CD4-positive, alpha-beta T cell (primary cell): Measurements from ENCODE around the gene LIN7B. TPM values are rescaled to one million over a fixed set of nuclear protein-coding genes. Genes with fewer than 3 reads are reported as not detected.
A peak's percentile ranks its signal among the peaks of the same experiment; 100 is the strongest.

Experiments
- ATAC-seq: fragments of 200-7000 bp; cut with Tn5 transposase; one replicate; pipeline ENCODE4 v1.10.0; 2022; ENCODE audit warnings: mild to moderate bottlenecking; ENCODE audit not compliant: poor library complexity
- CTCF ChIA-PET: fragments of 350-600 bp; sonication (Branson Sonifier 250); formaldehyde crosslinking; loops from one replicate; lab custom pipeline; 2021; ENCODE audit warnings: antibody characterized with exemption, inconsistent platforms; lab: Charles Lee
- POLR2A ChIA-PET: fragments of 350-600 bp; sonication (Branson Sonifier 250); formaldehyde crosslinking; loops from one replicate; lab custom pipeline; 2021; ENCODE audit warnings: antibody characterized with exemption, inconsistent platforms; lab: Charles Lee
- DNase-seq, 14 experiments: peaks; one replicate each; pipeline ENCODE4 v3.0.0-alpha.2; 2013 to 2020; ENCODE audit warnings: mixed read lengths in 2 of 14
- H3K27ac ChIP-seq, 2 donors: one replicate each; pipeline versions ENCODE4 v1.5.1 to v1.7.0; 2013; ENCODE audit warnings: low read length in 2 of 2, low read depth in 1 of 2, mild to moderate bottlenecking in 1 of 2
- H3K27me3 ChIP-seq, 2 experiments: 1 replicate in 1 of 2; 2 replicates in 1 of 2; pipeline versions ENCODE4 v1.6.1 to v1.7.0; 2013; ENCODE audit warnings: low read length in 2 of 2, control low read depth in 1 of 2, mild to moderate bottlenecking in 1 of 2, moderate library complexity in 1 of 2; ENCODE audit not compliant: insufficient read depth in 2 of 2, control insufficient read depth in 1 of 2
- H3K36me3 ChIP-seq: one replicate; pipeline ENCODE4 v1.6.1; 2013; ENCODE audit warnings: low read length, control low read depth; ENCODE audit not compliant: insufficient read depth
- H3K4me1 ChIP-seq: one replicate; pipeline ENCODE4 v1.6.1; 2013; ENCODE audit warnings: low read length, control low read depth; ENCODE audit not compliant: insufficient read depth
- H3K4me3 ChIP-seq: one replicate; pipeline ENCODE4 v1.5.1; 2013; ENCODE audit warnings: mild to moderate bottlenecking, low read length, moderate library complexity
- H3K9me3 ChIP-seq, 2 experiments: 1 replicate in 1 of 2; 2 replicates in 1 of 2; pipeline versions ENCODE4 v1.6.1 to v1.7.0; 2013; ENCODE audit warnings: low read length in 2 of 2, mild to moderate bottlenecking in 2 of 2, control low read depth in 1 of 2, moderate library complexity in 1 of 2; ENCODE audit not compliant: control insufficient read depth in 1 of 2, insufficient read depth in 1 of 2
- H3K27ac Mint-ChIP-seq: one replicate; pipeline ENCODE4 v1.8.0; 2020; ENCODE audit warnings: mixed read lengths
- H3K27me3 Mint-ChIP-seq: one replicate; pipeline ENCODE4 v1.8.0; 2021; ENCODE audit warnings: mixed read lengths
- H3K36me3 Mint-ChIP-seq: one replicate; pipeline ENCODE4 v1.8.0; 2021; ENCODE audit warnings: low read depth, mixed read lengths
- H3K4me1 Mint-ChIP-seq: one replicate; pipeline ENCODE4 v1.8.0; 2021; ENCODE audit warnings: low read depth, mixed read lengths
- H3K4me3 Mint-ChIP-seq: one replicate; pipeline ENCODE4 v1.8.0; 2020; ENCODE audit warnings: mild to moderate bottlenecking, mixed read lengths
- H3K9me3 Mint-ChIP-seq: one replicate; pipeline ENCODE4 v1.8.0; 2020; ENCODE audit warnings: mixed read lengths
- intact Hi-C, 2 experiments: fragments of 100-400 bp; cut with DNase I in 1 of 2; cut with micrococcal nuclease in 1 of 2; formaldehyde crosslinking; loops; one replicate each; pipeline versions ENCODE4 v1.15.1 to v1.9.0; 2023 to 2025; cut with DNase I, micrococcal nuclease
- total RNA-seq, 174 experiments: library from RNA in 2 of 174; stranded (reverse) in 2 of 174; gene quantifications; one replicate each; pipeline ENCODE4 v1.2.3 and lab custom pipeline; 2021 to 2026
- TF ChIP-seq, protein P1 (sequence below): fragments of 200-600 bp; IDR thresholded peaks from one replicate; pipeline ENCODE4 v1.8.0; 2022; ENCODE audit warnings: antibody characterized with exemption, mild to moderate bottlenecking

Gene LIN7B
- total RNA-seq, 2 experiments from 2014 or later, result 6.4 to 6.6 TPM

DNA sequence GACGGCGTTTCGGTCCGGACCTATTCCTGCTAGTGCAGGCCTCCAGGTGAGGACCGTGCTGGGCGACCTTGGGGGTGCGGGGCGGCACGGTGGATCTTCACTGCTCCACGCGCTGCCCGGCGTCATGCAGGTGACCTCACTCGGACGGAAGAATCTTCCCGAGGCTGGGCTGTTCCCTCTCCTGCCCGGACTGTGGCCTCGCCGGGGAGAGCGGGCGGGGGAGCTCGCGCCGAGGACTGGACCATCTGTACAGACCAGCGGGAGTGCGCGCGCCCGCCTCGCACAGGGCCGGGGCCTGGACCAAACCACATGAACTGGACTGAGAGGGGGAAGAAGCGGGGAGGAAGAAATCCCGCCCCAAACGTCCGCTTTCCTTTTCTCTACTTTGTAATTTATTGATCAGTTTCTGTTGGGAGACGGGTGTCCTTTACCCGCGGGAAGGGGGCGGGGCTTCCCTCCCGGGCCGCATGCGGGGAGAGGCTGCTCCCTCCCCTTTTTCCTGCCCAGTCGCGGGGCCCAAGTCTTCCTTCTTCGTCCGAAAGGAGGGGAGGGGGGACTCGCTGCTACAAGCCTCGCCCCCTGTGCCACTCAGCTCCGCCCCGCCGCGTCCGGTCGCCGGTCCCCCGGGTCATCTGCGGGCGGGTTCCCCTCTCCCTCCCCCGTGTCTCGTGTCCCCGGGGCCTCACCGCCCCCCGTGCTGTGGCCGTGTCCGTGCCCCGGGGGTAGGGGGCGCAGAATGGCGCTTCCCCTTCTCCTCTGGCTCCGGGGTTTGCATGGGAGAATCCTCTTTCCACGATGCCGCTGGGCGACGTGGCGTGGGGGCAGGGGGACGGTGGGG, 36.2 kb downstream of the LIN7B start:
- H3K9me3 ChIP-seq, result peaks cover 0 to 52% of the 10 kb centered on the region in 2 experiments
- H3K4me1 Mint-ChIP-seq, result peaks cover 53% of the 10 kb centered on the region
- CTCF ChIA-PET, result interaction anchor here (1.1 kb wide), 1 partner anchor 48 kb away, joined by 3 read pairs; no protein-coding TSS in a partner anchor
- H3K9me3 Mint-ChIP-seq, result no peaks in the 10 kb centered on the region
- peaks cover 49% of the 10 kb centered on the region for H3K4me1 ChIP-seq
- peaks cover 96% of the 10 kb centered on the region for H3K27me3 Mint-ChIP-seq
- H3K36me3 Mint-ChIP-seq, result no peaks in the 10 kb centered on the region
- peak in 10 of 14 experiments; percentile 19 to 67 (median 46) for DNase-seq
- no peak for ATAC-seq
- POLR2A ChIA-PET, result interaction anchor here (0.5 to 0.7 kb wide), 2 partner anchors 20 to 440 kb away, joined by 4 to 5 read pairs; no protein-coding TSS in a partner anchor
- no peak overlapping the region for H3K27ac Mint-ChIP-seq
- H3K36me3 ChIP-seq, result no peaks in the 10 kb centered on the region
- H3K4me3 ChIP-seq, result peak overlapping the region; percentile 62
- peaks cover 55 to 61% of the 10 kb centered on the region in 2 experiments for H3K27me3 ChIP-seq
- H3K27ac ChIP-seq, result no peak overlapping the region
- TF ChIP-seq, protein P1, sequence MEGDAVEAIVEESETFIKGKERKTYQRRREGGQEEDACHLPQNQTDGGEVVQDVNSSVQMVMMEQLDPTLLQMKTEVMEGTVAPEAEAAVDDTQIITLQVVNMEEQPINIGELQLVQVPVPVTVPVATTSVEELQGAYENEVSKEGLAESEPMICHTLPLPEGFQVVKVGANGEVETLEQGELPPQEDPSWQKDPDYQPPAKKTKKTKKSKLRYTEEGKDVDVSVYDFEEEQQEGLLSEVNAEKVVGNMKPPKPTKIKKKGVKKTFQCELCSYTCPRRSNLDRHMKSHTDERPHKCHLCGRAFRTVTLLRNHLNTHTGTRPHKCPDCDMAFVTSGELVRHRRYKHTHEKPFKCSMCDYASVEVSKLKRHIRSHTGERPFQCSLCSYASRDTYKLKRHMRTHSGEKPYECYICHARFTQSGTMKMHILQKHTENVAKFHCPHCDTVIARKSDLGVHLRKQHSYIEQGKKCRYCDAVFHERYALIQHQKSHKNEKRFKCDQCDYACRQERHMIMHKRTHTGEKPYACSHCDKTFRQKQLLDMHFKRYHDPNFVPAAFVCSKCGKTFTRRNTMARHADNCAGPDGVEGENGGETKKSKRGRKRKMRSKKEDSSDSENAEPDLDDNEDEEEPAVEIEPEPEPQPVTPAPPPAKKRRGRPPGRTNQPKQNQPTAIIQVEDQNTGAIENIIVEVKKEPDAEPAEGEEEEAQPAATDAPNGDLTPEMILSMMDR, result no peak
- peak overlapping the region; percentile 86 for H3K4me3 Mint-ChIP-seq
- intact Hi-C loops, result no loop called here

DNA sequence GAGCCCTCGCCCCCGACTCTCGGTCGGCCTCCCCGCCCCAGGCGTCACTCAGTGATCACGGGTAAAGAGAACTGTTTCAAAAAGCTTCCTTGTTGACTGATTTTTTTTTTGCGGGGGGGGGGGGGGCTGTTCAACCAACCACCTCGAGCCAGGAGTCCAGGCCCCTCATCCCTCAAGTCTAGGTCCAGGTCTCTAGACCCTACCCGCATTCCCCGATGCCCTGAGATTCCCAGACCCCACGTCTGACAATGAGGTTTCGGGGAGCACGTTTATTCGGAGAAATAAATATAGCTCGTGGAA, 36.7 kb downstream of the LIN7B start:
- H3K27ac Mint-ChIP-seq, result no peak overlapping the region
- peaks cover 44% of the 10 kb centered on the region for H3K4me1 ChIP-seq

More for the DNA sequence above, 36.7 kb downstream of the LIN7B start:
- H3K27me3 ChIP-seq, result peaks cover 59 to 61% of the 10 kb centered on the region in 2 experiments
- Mint-ChIP-seq H3K9me3 (no peaks in the 10 kb centered on the region), H3K36me3 (no peaks in the 10 kb centered on the region), H3K27me3 (peaks cover 96% of the 10 kb centered on the region), H3K4me3 (peak overlapping the region; percentile 38), H3K4me1 (peaks cover 47% of the 10 kb centered on the region)
- H3K27ac ChIP-seq, result no peak overlapping the region
- intact Hi-C loops, result no loop called here
- DNase-seq (no peak), ATAC-seq (no peak)
- H3K36me3 ChIP-seq, result no peaks in the 10 kb centered on the region
- H3K4me3 ChIP-seq, result peak overlapping the region; percentile 62
- TF ChIP-seq, protein P1, result no peak
- CTCF ChIA-PET, result interaction anchor here (1.1 kb wide), 1 partner anchor 53 kb away, joined by 3 read pairs; no protein-coding TSS in a partner anchor
- peaks cover 0 to 52% of the 10 kb centered on the region in 2 experiments for H3K9me3 ChIP-seq
- POLR2A ChIA-PET, result interaction anchor here (0.5 to 0.7 kb wide), 2 partner anchors 21 to 440 kb away, joined by 4 to 5 read pairs; no protein-coding TSS in a partner anchor
